ENCODE results near the gene SYCN. TPM values are rescaled to one million over a fixed set of nuclear protein-coding genes. Genes with fewer than 3 reads are reported as not detected.

The SYCN gene
- total RNA-seq, 1 experiment from 2014 or later: not detected

GRCh38 chr19:39174558-39175544, 29.2 kb downstream of the SYCN start:
- Histone ChIP-seq H3K9me2 (ENCODE audit: insufficient read depth) (no peaks in the 10 kb centered on the region), H4K20me1 (ENCODE audit: insufficient read depth) (no peaks in the 10 kb centered on the region), H3K9me3 (ENCODE audit: control insufficient read depth in 1 of 2, insufficient read depth in 1 of 2, low read depth in 1 of 2, low read length in 2 of 2) (no peaks in the 10 kb centered on the region), H3K4me2 (ENCODE audit: low read length) (no peak overlapping the region), H3K9ac (ENCODE audit: low read length) (no peak overlapping the region), H2AFZ (ENCODE audit: low read depth, low read length, poor library complexity, severe bottlenecking) (no peak overlapping the region), H3K4me1 (ENCODE audit: control insufficient read depth in 1 of 2, insufficient read depth in 2 of 2, low read length in 2 of 2) (no peaks in the 10 kb centered on the region), H3K79me2 (ENCODE audit: insufficient read depth, low read length) (no peaks in the 10 kb centered on the region), H3K27ac (ENCODE audit: low read depth, low read length) (no peak overlapping the region), H3K27me3 (ENCODE audit: insufficient read depth, low read length) (no peaks in the 10 kb centered on the region), H3K4me3 (replicated peaks in 1 of 2; ENCODE audit: low read depth in 1 of 2, low read length in 2 of 2) (no peak overlapping the region), H3K36me3 (ENCODE audit: control insufficient read depth in 1 of 2, insufficient read depth in 2 of 2, low read length in 2 of 2) (peaks cover 4 to 5% of the 10 kb centered on the region in 2 experiments; a peak in 2 of 4 replicates)
- no TSS peak for BruUV-seq (replicated peaks)
- ChIA-PET CTCF (no interaction called here), RAD21 (ENCODE audit: low non-redundant PET in 1 of 2, low total read pairs in 2 of 2, uncharacterized antibody in 2 of 2, unreplicated experiment in 2 of 2) (no interaction called here), POLR2A (no interaction called here)
- ATAC-seq (no peak), DNase-seq (ENCODE audit: low read depth, low spot score) (no peak)
- TF ChIP-seq YY1 (IDR thresholded peaks at IDR 0.05; ENCODE audit: extremely low read depth, insufficient replicate concordance, low read depth, low read length) (no peak), EGR1 (IDR thresholded peaks at IDR 0.05; ENCODE audit: low read depth) (no peak), RAD21 (IDR thresholded peaks at IDR 0.05; ENCODE audit: low read depth) (no peak), REST (IDR thresholded peaks at IDR 0.05; ENCODE audit: low read depth) (no peak), ZNF274 (IDR thresholded peaks at IDR 0.05; ENCODE audit: low read depth, low read length) (no peak), ZBTB33 (IDR thresholded peaks at IDR 0.05; ENCODE audit: extremely low read depth, insufficient replicate concordance, low read length) (no peak), CBX3 (IDR thresholded peaks at IDR 0.05; ENCODE audit: low read depth) (no peak), JUND (IDR thresholded peaks at IDR 0.05) (no peak), POLR2A (IDR thresholded peaks at IDR 0.05; ENCODE audit: borderline replicate concordance, extremely low read depth, insufficient read depth, insufficient read length) (no peak), SIN3A (IDR thresholded peaks at IDR 0.05; ENCODE audit: low read depth) (no peak)
- intact Hi-C loops (cut with micrococcal nuclease): no loop called here

Measured in HCT116 (cell line).